Activated naive CD4-positive, alpha-beta T cell treated with anti-CD3 and anti-CD28 coated beads, Interleukin-2, amount 10 ng/mL, durations not matched to agents 7 days and 5 days (primary cell): ENCODE results near the gene PAFAH1B2.
A peak's percentile ranks its signal among the peaks of the same experiment; 100 is the strongest.

Source experiments
- CTCF ChIA-PET: fragments of 350-600 bp; sonication (Branson Sonifier 250); formaldehyde crosslinking; loops from one replicate; lab custom pipeline; 2021; ENCODE audit warnings: antibody characterized with exemption; lab: Charles Lee
- DNase-seq: peaks from one replicate; pipeline ENCODE4 v3.0.0-alpha.2; 2020
- H3K27ac Mint-ChIP-seq: one replicate; pipeline ENCODE4 v1.8.0; 2021; ENCODE audit warnings: mild to moderate bottlenecking, moderate library complexity, mixed read lengths
- H3K27me3 Mint-ChIP-seq: one replicate; pipeline ENCODE4 v1.8.0; 2021; ENCODE audit warnings: mild to moderate bottlenecking, mixed read lengths
- H3K36me3 Mint-ChIP-seq: one replicate; pipeline ENCODE4 v1.8.0; 2021; ENCODE audit warnings: mixed read lengths
- H3K4me1 Mint-ChIP-seq: one replicate; pipeline ENCODE4 v1.8.0; 2021; ENCODE audit warnings: mixed read lengths
- H3K4me3 Mint-ChIP-seq: one replicate; pipeline ENCODE4 v1.8.0; 2021; ENCODE audit warnings: mild to moderate bottlenecking, moderate library complexity, mixed read lengths
- H3K9me3 Mint-ChIP-seq: one replicate; pipeline ENCODE4 v1.8.0; 2021; ENCODE audit warnings: mixed read lengths

The PAFAH1B2 gene

GRCh38 chr11:117223741-117224689 lies 79.9 kb downstream of the PAFAH1B2 start:
- H3K36me3 Mint-ChIP-seq: peaks cover 83% of the 10 kb centered on the region
- no peak overlapping the region for H3K4me3 Mint-ChIP-seq
- H3K27me3 Mint-ChIP-seq: no peaks in the 10 kb centered on the region
- H3K27ac Mint-ChIP-seq: peak overlapping the region; percentile 62
- DNase-seq: no peak
- H3K4me1 Mint-ChIP-seq: peaks cover 27% of the 10 kb centered on the region
- H3K9me3 Mint-ChIP-seq: no peaks in the 10 kb centered on the region
- CTCF ChIA-PET: interaction anchor here (1.3 to 12.1 kb wide), 2 partner anchors 13 to 44 kb away, joined by 3 to 111 read pairs; partner anchors contain the start of gene SIDT2

GRCh38 chr11:117225553-117226170 lies 81.6 kb downstream of the PAFAH1B2 start:
- Mint-ChIP-seq H3K4me1 (peaks cover 39% of the 10 kb centered on the region), H3K27me3 (no peaks in the 10 kb centered on the region), H3K4me3 (no peak overlapping the region), H3K36me3 (peaks cover 85% of the 10 kb centered on the region), H3K27ac (peak overlapping the region; percentile 42), H3K9me3 (no peaks in the 10 kb centered on the region)
- DNase-seq: no peak
- CTCF ChIA-PET: interaction anchor here (1.1 to 12.1 kb wide), 5 partner anchors 7 to 491 kb away, joined by 3 to 111 read pairs (median 8); partner anchors contain the start of gene SIDT2
